Mesendoderm (in vitro differentiated cells): ENCODE measurements around the gene USP17L10.
"Not testable (repeated sequence)": the region's sequence is repeated elsewhere in the genome, so short reads cannot be mapped to it uniquely, and the experiment has no call there.

Source experiments
- DNase-seq: peaks from one replicate; pipeline ENCODE4 v3.0.0; 2013
- H2AK5ac ChIP-seq: 2 replicates; pipeline ENCODE4 v1.6.1; 2013; ENCODE audit warnings: low read length, inconsistent platforms
- H2BK120ac ChIP-seq: 2 replicates; pipeline ENCODE4 v1.6.1; 2013; ENCODE audit warnings: low read depth, mild to moderate bottlenecking, low read length, moderate library complexity, mixed read lengths
- H2BK15ac ChIP-seq: replicated peaks from 2 replicates; pipeline ENCODE4 v1.6.1; 2013; ENCODE audit warnings: low read depth, mild to moderate bottlenecking, moderate library complexity
- H2BK5ac ChIP-seq: 2 replicates; pipeline ENCODE4 v1.6.1; 2013; ENCODE audit warnings: low read length, inconsistent platforms
- H3K18ac ChIP-seq: 2 replicates; pipeline ENCODE4 v1.6.1; 2013; ENCODE audit warnings: mild to moderate bottlenecking, low read length, mixed read lengths
- H3K23ac ChIP-seq: one replicate; pipeline ENCODE4 v1.6.1; 2013; ENCODE audit warnings: low read length
- H3K27ac ChIP-seq: 2 replicates; pipeline ENCODE4 v1.5.1; 2013; ENCODE audit warnings: low read depth, mild to moderate bottlenecking, inconsistent platforms, low read length, moderate library complexity
- H3K27me3 ChIP-seq: 2 replicates; pipeline ENCODE4 v1.6.1; 2013; ENCODE audit warnings: low read length, control low read depth, mild to moderate bottlenecking, inconsistent platforms; ENCODE audit not compliant: insufficient read depth, poor library complexity
- H3K36me3 ChIP-seq: 2 replicates; pipeline ENCODE4 v1.6.1; 2013; ENCODE audit warnings: low read length, inconsistent platforms; ENCODE audit not compliant: control insufficient read depth, insufficient read depth
- H3K4ac ChIP-seq: one replicate; pipeline ENCODE4 v1.6.1; 2013; ENCODE audit warnings: low read depth, mild to moderate bottlenecking, low read length, moderate library complexity
- H3K4me1 ChIP-seq: 2 replicates; pipeline ENCODE4 v1.6.1; 2013; ENCODE audit warnings: low read depth, low read length, inconsistent platforms; ENCODE audit not compliant: control insufficient read depth
- H3K4me2 ChIP-seq: 2 replicates; pipeline ENCODE4 v1.6.1; 2013; ENCODE audit warnings: low read length
- H3K4me3 ChIP-seq: 2 replicates; pipeline ENCODE4 v1.5.1; 2013; ENCODE audit warnings: mild to moderate bottlenecking, low read length
- H3K56ac ChIP-seq: one replicate; pipeline ENCODE4 v1.6.1; 2013; ENCODE audit warnings: low read length
- H3K79me1 ChIP-seq: 2 replicates; pipeline ENCODE4 v1.6.1; 2013; ENCODE audit warnings: low read length, inconsistent platforms
- H3K79me2 ChIP-seq: 2 replicates; pipeline ENCODE4 v1.6.1; 2013; ENCODE audit warnings: mild to moderate bottlenecking, low read length; ENCODE audit not compliant: control insufficient read depth, insufficient read depth
- H3K9ac ChIP-seq: 2 replicates; pipeline ENCODE4 v1.6.1; 2013; ENCODE audit warnings: low read length, inconsistent platforms
- H4K5ac ChIP-seq: one replicate; pipeline ENCODE4 v1.6.1; 2013; ENCODE audit warnings: low read length
- H4K8ac ChIP-seq: one replicate; pipeline ENCODE4 v1.6.1; 2013; ENCODE audit warnings: low read depth, mild to moderate bottlenecking, control low read depth, low read length, moderate library complexity
- WGBS: extraction: QIAGEN DNeasy Blood & Tissue Kit; methylation state at CpG from one replicate; pipeline ENCODE4 v1.1.7; 2013; ENCODE audit warnings: low lambda C conversion rate, missing lambda C conversion rate; ENCODE audit not compliant: insufficient coverage; ENCODE audit errors: extremely low coverage; 5-methylcytosine and 5-hydroxymethylcytosine counted together

Gene USP17L10

GRCh38 chr4:9247953-9248680 lies 37.7 kb downstream of the USP17L10 start, which contains the start of gene USP17L18:
Gene USP17L18 (plus strand): TSS chr4:9248630. CDS start chr4:9248630, 0 bp downstream.
- H4K5ac ChIP-seq, H2BK15ac ChIP-seq, H2AK5ac ChIP-seq, H3K56ac ChIP-seq, H3K27me3 ChIP-seq, H3K36me3 ChIP-seq, H3K4me3 ChIP-seq, H3K4me2 ChIP-seq, H3K9ac ChIP-seq, H3K18ac ChIP-seq, H2BK120ac ChIP-seq, H3K4ac ChIP-seq, H2BK5ac ChIP-seq, H3K27ac ChIP-seq, H3K79me1 ChIP-seq, H3K4me1 ChIP-seq, H3K79me2 ChIP-seq, H4K8ac ChIP-seq, H3K23ac ChIP-seq: not testable (repeated sequence)
- WGBS: 100% methylated on average over 3 of the region's 26 CpGs
- peak; percentile 0 for DNase-seq

GRCh38 chr4:9253078-9253477 lies 42.6 kb downstream of the USP17L10 start, which contains the start of gene USP17L19:
Gene USP17L19 (plus strand): TSS chr4:9253378. CDS start chr4:9253378, 0 bp downstream.
- not testable (repeated sequence) for H3K4me2 ChIP-seq, H3K4me1 ChIP-seq, H4K5ac ChIP-seq, H4K8ac ChIP-seq, H3K27me3 ChIP-seq, H3K4ac ChIP-seq, H3K23ac ChIP-seq, DNase-seq, H3K18ac ChIP-seq, H2BK15ac ChIP-seq, H3K9ac ChIP-seq, H3K36me3 ChIP-seq, H2AK5ac ChIP-seq, H3K79me2 ChIP-seq, H3K79me1 ChIP-seq, H3K4me3 ChIP-seq, H3K27ac ChIP-seq, H2BK5ac ChIP-seq, H3K56ac ChIP-seq, H2BK120ac ChIP-seq
- WGBS: no CpG with 5 or more reads among the region's 13 CpGs

- WGBS: no CpG with 5 or more reads among the region's 15 CpGs
- not testable (repeated sequence) for H3K4ac ChIP-seq, H4K8ac ChIP-seq, H3K79me1 ChIP-seq, H3K27me3 ChIP-seq, H3K79me2 ChIP-seq, H3K36me3 ChIP-seq, H4K5ac ChIP-seq, H3K56ac ChIP-seq, H3K4me1 ChIP-seq, H2BK15ac ChIP-seq, H3K4me3 ChIP-seq, H3K23ac ChIP-seq, H3K18ac ChIP-seq, H2AK5ac ChIP-seq, H2BK5ac ChIP-seq, DNase-seq, H3K27ac ChIP-seq, H3K4me2 ChIP-seq, H3K9ac ChIP-seq, H2BK120ac ChIP-seq
Measured at GRCh38 chr4:9257824-9258223, 47.4 kb downstream of the USP17L10 start, which contains the start of gene USP17L20. Gene USP17L20 (plus strand): TSS chr4:9258124. CDS start chr4:9258124, 0 bp downstream.
